GM21367 (cell line): ENCODE data around the gene GABRB2.

Source experiments
- ATAC-seq: cut with Tn5 transposase; IDR thresholded peaks from one replicate; pipeline ENCODE4 v1.9.1; 2021; ENCODE audit not compliant: unreplicated experiment

Gene GABRB2

DNA sequence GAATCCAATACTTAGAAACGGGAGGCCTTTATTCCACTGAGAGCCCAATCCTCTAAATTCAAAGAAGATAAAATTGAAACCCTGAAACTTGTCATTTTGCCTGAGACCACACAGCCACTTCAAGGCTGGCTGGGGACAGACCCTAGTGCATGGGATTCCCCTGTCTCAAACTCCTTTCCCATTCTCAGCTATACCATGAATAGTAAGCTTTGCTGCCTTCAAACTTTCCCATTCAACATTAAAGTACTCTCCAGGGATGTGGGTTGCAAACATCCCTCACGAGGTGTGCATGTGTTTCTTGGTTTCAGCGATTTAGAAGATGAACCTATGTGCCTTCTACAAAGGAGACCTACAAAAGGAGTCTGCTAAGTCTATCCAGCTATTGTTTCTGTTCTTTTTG, 64.6 kb downstream of the GABRB2 start:
- ATAC-seq = no peak

DNA sequence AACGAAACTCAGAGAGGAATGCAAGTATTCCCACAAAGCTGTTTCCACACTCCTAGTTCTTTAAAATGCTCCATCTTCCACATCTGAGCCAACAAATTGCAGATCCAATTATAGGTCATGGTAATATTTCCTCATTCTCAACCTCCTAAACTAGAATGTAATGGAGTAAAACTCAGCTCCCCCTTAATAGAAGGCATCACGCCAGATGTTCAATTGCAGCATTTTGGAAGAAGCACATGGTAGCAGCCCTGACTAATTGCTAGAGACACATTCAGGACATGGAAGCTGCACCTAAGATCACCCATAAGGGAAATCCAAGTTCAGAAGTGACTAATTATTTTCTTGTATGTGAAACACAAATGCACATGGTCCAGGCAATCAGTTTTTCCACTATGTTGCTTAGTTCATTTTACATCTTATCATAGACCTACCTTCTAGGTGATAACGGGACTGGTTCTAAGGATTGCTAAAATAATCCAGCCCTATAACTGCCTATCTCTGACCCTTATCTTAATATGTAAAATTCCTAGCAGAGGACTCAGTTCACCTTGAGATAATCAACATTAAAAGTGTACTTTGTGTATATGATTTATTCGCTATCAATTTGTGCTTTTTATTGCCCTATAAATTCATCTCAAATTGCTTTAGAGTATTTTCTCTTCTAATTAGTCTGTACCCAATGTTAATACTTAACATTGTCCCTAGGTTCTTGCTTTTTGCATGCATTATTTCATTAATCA, 75.1 kb downstream of the GABRB2 start:
- ATAC-seq = no peak

DNA sequence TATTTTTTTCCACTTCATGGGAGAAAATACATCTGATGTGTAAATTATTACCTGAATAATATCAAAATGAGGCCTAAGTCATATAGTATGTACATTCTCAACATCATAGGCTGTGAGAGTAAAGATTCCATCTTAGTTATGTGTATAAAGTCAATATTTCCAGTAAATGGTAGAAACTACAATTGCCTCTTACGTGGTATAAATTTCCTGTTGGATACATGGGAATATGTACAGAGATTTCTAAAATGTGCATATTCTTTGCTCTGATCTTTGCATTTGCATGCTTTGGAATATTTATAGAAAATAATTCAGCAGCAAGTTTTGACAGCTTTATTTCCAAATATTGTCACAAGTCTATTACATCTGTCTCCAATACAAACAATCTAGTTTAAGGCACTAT, 78.8 kb downstream of the GABRB2 start:
- ATAC-seq = no peak

DNA sequence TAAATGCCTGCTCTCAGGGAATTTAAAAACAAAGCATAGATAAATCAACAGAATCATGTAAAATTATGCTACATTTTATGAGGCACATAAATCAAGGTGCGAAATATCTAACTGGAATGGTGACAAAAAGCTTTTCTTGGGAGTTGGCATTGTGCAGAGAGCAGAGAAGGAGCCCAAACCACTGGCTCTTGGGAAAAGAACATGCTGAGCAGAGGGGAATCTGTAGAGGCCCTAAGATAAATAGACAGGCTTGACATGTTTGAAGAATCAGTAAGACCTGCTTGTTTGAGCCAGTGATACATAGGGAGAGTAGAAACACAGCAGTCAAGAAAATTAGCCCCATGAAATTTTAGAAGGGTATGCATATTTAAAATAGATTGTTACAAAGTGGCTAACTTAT, 85.8 kb downstream of the GABRB2 start:
- no peak for ATAC-seq

DNA sequence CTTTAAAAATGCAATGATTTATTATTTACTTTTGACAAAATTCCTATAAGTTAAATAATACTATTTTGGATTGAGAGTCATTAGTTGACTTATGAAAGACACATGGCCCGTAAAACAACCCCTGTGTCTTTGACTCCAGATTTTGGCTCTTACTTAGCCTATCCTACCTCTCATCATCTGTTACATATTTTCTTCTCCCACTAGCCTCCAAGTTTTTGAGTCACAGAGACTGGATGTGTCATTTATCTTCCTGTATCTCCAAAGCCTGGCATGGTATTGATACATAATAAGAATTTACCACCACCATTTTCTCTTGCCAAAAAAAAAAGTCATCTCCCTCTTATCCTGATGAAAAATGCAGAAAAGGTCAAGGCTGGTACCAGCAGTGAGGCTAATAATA, 99.9 kb downstream of the GABRB2 start:
- no peak for ATAC-seq

DNA sequence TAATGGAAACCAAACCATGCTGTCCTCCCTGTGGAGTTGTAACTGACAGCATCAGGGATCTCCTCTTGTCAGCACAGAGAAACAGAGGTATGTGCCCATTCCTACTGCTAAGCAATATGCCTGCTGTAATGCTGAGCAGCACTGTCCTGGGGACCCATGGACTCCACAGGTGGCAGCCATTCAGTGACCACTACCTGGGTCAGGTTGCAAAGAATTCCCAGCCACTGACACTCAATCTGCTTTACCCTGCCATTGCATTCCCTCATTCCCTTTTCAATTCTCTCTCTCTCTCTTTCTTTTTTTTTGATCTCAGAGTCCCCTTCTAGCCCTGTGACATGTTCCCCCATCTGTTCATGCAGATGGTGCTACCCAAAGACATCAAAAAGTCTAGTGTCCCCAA, 104.1 kb downstream of the GABRB2 start:
- ATAC-seq = no peak

DNA sequence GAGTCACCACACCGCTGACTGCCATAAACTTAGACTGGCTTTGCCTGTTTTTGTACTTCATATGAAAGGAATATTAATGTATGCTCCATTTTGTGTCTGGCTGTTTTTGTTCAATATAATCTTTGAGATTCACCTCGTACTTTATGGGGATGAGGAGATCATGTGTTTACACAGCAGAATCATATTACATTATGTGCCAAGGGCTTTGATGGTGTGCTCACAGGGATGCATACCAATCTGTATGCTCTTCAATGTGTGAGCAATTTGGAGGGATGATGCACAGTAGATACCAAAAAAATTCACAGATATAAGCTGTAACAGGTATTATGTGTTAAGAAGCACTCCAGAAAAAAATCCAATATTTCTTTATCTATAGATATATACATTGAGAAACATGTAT, 113.7 kb downstream of the GABRB2 start:
- no peak for ATAC-seq

DNA sequence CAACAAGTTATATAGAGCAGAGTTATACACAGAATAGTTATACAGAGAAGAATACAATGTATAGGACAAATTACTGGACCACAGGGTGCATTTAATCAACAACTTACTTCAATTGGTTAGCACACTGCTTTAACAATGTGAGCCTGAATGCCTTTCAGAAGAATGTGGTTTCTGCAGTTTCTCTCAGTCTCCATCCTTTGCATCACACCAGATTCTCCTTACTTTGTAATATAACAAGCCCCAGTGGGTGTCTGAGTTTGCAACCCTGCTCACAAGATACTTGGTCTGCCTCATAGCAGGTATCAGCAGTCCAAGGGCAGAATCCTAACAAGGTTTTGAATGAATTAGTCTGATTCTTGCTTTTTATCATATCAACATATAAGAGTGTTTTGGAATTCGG, 114.6 kb downstream of the GABRB2 start:
- no peak for ATAC-seq

DNA sequence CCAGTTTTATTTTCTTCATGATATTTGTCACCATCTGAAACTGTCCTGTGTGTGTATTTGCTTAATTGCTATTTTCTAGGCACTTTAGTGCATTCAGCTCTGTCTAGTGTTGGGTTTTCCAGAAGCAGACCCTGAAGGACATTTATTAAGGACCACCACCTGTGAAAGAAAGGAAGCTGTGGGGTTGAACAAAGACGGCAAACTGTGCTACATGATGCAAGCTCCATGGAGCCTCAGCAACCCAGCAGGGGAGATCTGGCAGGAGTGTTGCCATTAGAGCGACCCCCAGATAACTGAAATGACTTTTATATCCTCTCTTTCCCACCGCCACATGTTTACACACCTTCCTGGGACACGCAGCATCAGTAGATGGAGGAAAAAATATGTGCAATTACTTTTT, 125.5 kb downstream of the GABRB2 start:
- no peak for ATAC-seq

DNA sequence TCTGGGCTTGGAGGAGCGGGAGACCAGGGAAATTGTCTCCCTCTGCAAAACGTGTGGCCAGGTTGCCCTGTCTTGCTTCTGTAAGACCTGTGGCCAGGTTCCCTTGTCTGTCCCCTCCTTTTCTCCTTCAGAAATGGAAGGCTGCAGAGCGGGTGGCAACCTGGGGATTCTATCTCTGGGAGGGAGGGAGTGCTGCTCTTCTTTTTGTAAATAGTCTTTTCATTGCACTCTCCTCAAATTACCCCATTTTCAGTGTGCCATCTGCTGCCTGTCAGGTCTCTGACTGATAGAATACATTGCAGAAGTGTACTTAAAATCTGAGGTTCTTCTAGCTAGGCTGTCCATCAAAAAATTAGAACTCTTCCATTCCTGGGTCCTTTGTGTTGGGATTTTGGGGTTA, 126.0 kb downstream of the GABRB2 start:
- no peak for ATAC-seq

DNA sequence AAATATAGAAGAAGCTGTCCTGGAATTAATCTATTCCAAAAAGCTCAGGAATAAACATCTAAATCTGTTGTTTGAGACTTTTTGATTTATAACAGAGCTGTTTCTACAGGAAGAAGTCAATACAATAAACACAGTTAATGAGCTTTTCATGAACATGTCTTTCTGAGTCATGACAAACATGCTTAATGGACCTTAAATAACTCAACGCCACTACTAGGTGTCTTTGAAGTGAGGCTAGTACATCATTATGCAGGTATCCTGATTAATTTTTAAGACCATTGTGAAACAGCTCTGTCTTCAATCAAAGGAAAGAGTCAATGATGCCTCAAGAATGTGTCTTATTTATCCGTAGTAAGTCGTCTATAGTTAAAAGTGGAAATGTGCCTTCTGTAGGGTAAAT, 131.6 kb downstream of the GABRB2 start:
- ATAC-seq = no peak

DNA sequence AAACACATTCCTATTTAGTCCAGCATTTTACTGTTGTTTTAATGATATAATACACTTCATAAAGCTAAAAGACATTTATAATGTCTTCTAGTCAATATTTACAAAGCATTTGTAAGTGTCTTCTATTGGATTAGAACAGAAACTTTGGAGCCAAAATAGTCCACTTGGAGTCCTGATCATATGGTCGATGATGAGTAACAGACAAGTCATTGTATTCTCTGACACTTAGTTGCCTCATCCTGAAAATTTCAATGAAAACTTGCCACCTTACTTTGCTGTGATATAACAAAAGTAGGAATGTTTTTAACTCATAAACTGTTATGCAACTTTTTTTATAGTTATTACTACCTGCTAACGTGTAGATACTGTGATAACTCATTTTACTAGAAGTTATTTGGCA, 132.5 kb downstream of the GABRB2 start:
- no peak for ATAC-seq

DNA sequence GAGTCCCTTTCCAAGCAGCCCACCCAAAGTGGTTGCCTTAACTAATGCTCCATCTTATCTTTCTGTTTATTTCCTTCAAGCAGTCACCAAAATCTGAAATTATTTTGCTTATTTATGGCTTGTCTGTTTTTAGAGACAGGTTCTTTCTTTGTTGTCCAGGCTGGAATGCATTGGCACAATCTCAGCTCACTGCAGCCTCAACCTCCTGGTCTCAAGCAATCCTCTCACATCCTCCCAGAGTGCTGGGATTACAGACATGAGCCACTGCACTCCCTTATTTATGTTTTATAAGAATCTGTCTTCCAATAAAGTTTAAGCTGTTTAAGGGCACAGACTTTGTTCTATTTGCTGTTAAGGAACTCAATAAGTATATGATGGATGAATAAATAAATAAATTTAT, 133.7 kb downstream of the GABRB2 start:
- no peak for ATAC-seq

DNA sequence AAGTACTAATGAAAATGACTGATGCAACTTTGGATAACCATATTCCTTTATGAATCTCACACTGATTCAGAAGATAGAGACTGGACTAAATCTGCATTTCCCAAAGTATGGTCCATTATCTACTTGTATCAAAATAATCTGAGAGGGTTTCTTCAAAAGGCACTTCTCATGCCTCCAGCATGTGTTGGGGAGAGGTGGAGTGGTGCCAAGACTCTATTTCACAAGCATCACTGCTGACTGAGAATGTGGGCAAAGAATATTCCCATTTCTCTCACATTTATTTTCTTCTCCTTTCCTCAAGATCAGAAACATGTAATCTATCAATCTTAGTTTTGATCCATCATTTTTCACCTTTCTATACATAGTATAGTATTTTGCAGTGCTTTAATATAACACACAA, 135.4 kb downstream of the GABRB2 start:
- no peak for ATAC-seq

DNA sequence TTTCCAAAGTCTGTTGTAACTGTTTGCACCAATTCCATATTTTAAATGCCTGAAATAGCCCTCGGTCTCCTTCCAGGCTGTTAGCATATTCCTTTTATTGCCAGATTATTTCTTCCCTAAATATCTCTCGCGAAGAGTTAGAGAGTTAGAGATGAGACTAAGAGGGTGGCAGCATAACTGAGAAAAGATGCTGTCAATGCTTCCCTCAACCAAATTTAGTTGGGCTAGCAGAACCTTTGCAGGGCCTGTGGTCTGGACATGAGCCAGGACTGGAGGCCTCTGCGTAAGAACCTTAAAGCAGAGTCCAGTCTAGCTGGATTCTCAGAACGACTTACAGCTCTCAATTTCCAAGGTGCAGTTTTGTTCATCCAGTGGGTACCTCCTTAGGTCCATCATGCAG, 135.9 kb downstream of the GABRB2 start:
- no peak for ATAC-seq

DNA sequence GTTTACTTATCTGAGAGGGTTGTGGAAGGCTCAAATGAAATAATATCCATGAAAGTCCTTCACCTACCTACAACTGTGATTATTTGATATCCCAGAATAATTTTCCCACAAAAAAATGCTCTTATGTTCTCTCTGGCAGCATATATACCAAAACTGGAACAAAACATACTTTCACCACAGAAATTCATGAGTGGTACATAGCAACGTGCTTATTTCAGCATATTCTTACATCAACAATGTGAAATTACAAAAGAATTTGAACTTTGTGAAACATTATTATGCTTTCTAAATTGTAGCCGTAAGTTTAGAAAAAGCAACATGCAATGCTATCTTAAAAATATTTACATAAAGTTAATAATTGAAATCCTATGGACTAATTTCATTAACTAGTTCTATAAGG, 137.1 kb downstream of the GABRB2 start:
- ATAC-seq = no peak

DNA sequence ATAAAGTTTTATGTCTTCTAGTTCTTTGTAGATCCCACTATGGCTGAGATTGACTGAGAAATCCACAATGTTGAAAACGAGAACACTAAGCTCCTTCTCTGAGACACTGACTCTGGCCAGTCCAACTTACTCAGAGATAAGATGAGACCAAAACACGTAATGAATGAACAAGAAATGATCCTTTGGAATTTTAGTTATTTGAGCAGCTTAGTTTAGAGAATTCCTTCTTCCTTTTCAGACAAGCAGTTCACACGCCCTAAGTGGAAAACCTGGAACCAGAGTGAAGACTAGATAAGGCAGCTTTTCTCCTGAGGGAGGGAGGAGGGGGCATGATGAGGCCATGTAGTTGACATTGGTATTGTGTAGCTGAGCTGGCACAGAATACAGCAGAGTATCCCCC, 139.6 kb downstream of the GABRB2 start:
- no peak for ATAC-seq

DNA sequence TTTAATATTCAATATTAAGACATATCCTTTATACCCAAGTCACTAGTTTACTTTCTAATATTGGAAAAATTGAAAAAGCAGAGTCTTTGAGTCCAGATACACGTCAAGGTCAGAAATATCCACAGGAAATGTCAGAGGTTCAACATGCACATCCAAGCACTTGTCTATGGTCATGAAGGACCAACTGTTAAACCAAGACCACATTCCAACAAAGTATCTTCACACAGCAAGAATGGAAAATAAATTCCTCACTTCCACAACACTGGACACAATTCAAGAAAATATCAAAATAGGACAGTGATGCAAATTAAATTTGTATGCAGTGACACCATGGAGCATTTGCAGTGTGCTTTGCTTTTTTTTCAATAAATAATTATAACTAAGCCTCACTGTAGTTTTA, 142.5 kb downstream of the GABRB2 start:
- ATAC-seq = no peak

DNA sequence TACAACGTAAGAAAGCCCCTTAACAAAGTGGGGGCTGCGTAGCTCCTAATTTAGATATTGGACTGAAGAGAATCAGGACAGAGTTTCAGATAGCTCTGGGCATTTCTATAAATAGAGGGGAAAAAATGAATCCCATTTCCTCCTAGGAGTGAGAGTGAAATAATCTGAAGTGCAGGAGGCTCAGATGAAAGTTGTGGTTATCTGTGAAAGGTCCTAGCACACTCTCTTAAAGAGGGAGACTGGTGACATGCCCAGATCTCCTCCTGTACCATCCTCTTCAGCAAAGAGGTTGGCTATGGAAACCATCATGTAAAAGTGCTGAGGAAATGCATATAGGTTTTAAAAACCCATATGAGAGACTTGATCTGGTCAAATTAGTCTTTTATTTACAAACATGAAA, 143.4 kb downstream of the GABRB2 start:
- no peak for ATAC-seq

DNA sequence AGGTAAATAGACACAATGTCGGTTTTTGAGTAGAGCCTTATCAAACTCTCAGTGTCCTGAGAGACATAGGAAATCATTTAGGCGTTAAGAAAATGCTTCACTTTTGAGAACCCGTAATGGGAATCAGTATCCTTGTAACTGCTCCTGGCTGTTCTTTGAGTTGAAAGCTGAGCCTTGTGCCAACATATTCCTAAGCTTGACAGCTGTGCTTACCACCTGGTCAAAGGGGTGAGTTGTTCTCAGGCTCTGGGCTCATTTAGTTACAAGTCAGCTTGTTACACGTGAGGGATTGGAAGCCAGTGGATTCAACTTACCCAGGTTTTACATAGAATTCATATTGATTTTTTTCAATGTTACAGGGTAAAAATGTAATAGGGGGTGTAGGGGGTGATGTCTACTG, 145.9 kb downstream of the GABRB2 start:
- ATAC-seq = no peak

DNA sequence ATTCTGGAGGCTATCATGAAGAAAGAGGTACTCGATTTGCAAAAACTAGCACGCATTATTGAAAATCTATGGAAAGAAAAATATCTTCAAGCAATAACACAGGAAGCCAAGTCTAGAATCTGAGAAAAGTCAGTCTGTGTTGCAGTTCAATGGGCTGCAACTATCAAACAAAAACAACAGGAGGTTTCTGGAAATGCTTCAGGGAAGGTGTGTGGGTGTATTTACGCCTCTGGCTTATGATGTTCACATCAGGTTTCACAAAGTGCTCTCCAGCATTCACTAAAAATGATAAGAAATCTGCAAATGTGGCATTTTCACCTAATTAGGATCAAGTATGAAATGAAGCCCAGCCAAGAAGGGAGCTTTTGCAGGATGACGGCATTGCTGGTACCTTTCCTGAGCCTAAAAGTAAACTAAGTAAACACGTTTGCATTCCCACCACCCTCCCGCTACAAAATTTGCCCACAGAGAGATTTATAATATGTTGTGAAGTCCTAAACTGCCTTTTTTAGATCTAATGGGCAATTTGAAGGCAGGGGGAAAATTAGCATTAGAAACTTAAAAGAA, 146.4 kb downstream of the GABRB2 start:
- ATAC-seq = no peak

DNA sequence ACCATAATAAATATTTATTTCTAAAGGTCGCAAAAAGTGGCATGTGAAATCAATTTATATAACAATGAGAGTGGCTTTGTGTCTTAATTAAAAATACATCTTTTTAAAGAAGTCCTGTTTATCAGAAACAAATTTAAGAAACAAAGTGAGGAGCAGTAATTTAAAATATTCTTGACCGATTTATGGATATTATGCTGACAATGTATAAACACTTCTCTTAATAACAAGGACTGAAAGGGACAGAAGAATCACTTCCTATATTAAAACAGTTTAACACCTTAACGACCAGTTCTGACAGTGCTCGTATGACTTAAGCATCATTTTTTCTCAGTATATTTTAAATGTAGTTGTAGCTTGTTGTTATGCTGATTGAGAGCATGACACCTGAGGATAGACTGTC, 149.1 kb downstream of the GABRB2 start:
- no peak for ATAC-seq

DNA sequence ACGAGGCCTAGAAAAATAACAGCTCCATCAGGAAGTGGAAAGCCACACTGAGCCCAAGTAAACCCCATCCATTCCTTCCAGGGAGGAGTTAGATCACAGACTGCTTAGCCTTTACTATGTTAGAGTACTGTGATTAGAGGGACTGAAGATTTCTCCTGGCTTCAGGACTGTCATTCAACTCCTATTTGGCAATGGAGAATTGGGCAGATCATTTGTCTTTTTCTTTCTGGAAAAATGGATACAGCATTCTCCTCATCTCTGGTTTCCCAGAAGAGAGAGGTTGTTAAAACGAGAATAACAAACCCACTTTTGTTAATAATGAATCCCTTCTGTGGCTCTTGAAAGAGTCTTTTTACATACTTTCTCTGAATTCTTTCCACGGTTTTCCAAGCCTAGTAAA, 150.4 kb downstream of the GABRB2 start:
- no peak for ATAC-seq
